NCI-H526 treated with DMSO at 0.1 percent for 48 hours (cell line): Measurements from ENCODE around the gene PRRC1.
A peak's percentile ranks its signal among the peaks of the same experiment; 100 is the strongest.
"Not testable (repeated sequence)": the region's sequence is repeated elsewhere in the genome, so short reads cannot be mapped to it uniquely, and the experiment has no call there.

Experiments used
- DNase-seq: peaks from one replicate; lab custom pipeline; 2025; lab: John Stamatoyannopoulos, UW

PRRC1 gene

DNA sequence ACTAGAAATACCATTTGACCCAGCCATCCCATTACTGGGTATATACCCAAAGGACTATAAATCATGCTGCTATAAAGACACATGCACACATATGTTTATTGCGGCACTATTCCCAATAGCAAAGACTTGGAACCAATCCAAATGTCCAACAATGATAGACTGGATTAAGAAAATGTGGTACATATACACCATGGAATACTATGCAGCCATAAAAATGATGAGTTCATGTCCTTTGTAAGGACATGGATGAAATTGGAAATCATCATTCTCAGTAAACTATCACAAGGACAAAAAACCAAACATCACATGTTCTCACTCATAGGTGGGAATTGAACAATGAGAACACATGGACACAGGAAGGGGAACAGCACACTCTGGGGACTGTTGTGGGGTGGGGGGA is 27.8 kb downstream of the PRRC1 start:
- not testable (repeated sequence) for DNase-seq

DNA sequence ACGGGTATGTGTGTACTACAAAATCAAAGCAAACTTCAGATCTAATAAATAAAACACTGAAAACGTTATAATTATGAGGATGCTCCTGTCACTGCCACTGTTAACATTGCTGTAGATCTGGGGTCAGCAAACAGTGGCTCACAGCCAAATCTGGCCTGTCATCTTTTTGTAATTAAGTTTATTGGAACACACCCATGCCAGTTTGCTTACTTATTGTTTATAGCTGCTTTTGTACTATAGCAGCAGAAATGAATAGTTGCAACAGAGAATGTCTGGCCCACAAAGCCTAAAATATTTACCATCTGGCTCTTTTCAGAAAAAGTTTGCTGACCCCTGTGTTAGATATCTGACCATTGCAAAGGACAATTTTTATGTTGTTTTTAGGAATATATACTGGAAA is 32.1 kb downstream of the PRRC1 start:
- no peak for DNase-seq

DNA sequence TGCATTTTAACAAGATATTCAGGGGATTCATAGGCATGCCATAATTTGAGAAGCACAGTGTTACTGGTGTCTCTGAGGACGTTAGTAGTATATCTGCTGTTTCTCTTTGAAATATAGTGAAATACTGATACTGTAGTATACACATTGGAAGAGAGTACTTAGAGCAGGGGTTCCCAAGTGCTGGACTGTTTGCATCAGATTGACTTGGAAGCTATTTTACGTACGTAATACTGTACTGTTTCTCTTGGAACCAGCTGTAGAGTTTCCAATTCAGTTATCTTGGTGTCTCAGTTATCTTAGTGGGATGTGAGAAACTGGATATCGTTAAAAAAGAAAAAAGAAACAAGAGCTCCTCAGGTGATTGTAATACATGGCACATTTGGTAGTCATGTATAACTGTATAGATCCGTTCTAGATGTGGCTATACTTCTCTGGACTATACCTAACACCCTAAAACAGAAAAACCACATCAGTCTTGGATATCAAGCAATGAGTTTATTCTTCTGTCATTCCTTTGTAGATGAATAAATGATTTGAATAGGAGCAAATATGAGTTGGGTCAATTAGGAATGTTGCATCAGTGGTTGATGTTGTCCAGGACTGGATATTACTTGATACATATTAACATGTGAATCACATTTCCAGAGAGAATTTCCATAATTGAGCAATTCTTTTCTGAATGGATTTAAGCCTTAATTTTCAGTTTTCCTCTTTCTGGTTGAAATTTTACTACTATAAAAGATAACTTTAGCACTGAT is 33.4 kb downstream of the PRRC1 start:
- DNase-seq = no peak

DNA sequence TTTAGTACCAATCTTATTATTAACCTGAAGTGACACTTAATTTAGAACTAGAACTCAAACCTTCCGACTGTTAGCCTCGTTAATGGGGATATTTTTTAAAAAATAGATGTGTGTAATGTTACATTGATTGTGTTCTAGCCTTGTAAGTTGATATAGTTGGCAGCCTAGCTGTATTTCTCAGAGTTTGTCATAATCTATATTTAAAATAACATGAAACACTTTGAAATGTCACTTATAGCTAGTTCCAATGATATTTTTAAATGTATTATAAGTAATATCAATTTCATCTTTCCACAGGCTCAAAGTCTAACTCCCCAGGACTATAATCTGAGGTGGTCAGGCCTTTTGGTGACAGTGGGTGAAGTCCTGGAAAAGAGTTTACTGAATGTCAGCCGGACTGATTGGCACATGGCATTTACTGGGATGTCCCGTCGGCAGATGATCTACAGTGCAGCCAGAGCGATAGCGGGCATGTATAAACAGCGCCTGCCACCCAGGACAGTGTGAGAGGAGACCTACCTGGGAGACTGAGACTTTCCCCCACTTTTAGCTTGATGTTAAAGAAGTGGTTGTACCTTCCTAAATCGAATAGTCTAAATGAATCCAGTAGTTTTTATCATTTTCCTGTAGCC is 34.1 kb downstream of the PRRC1 start:
- DNase-seq = no peak

DNA sequence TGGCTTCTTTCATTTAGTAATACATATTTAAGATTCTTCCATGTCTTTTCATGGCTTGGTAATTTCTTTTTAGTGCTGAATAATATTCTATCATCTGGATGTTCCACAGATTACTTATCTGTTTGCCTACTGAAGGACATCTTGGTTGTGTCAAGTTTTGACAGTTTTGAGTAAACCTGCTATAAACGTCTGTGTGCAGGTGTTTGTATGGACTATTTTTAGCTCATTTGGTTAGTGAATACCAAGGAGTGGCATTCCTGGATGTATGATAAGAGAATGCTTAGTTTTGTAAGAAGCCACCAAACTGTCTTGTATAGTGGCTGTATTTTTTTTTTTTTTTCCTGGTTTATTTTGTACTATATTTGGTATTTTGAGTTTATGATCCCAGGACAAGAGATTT is 38.4 kb downstream of the PRRC1 start:
- no peak for DNase-seq

DNA sequence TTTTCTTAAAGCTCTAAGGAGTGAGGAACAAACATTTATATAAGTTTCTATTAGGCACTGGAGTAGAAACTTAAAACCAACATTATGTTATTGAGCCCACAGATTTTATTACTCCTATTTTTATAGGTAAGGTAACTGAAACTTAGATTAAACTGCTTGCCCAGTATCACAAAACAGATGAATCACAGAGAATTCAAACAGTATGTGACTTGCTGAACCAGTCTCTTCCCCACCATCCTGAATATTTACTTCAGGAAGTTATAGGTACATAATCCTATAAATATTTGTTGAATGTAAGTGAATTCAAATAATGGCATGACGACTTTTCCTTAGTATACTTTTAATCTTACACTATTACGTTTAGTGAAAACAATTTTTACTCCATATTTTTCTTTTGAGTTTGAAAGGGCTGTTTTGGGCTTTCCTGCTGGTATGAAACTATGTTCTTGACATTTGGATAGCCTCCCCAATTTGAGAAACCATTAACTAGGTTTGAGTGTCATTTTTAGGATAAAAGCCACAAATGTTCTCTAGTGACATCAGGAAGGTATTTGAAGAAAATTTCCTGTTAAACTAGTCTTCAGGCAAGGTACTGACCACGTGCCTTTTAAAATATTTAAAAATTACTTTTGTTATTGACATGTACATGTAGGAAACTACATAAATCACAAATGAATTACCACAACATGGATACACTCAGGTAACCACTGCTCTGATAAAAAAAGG is 39.3 kb downstream of the PRRC1 start:
- DNase-seq = no peak

DNA sequence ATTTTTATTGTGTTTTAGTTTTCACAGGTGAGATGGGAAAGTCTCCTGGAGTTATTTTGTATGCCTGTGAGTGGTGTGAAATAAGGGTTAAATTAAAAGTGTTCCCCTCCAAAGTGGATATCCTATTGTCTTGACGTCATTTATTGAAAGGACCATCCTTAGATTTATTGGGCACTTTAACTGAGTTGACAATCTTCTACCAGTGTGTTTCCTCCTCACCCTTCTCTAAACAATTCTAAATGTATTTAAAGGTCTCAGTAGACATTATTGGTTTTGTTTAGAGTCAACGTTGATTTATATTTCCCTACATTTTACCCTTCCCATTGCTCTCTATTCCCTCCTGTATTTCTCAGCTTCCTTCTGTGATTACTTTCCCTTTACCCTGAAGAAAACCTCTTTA is 40.8 kb downstream of the PRRC1 start:
- no peak for DNase-seq

DNA sequence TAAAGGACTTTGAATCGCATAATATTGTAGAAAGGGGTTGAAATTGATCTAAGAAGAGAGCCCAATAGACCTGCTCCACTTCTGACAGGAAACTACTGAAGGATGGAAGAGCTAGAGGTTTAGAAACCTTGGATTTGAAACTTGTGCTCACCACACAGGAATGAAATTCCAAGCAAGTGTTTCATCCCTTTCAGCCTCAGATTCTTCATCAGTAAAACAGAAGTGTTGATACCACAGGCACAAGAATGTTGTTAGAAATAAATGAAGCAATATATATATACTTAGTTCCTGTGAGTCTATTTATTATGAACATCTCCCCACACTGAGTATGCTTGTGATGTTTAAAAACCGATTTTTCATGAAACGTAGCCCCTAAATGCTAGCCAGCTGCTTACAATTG is 43.8 kb downstream of the PRRC1 start:
- no peak for DNase-seq

DNA sequence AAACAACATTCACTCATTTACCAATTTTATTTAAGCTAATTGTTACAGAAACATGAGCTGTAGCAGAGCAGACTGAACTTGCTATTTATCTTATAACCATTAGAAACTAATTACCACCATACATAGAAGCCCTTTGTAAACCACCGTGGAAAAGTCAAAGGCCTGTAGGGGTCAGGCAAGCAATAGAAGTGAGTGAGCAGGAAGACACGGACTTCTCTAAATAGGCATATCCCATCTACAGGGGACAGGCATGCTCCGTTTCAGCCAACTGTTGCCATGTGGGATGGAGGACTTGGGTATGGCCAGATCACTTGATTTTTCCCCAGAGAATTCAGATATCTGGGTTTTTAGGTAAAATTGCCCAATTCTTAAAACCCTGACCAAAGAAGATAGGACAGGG is 44.8 kb downstream of the PRRC1 start:
- DNase-seq = peak; percentile 14

DNA sequence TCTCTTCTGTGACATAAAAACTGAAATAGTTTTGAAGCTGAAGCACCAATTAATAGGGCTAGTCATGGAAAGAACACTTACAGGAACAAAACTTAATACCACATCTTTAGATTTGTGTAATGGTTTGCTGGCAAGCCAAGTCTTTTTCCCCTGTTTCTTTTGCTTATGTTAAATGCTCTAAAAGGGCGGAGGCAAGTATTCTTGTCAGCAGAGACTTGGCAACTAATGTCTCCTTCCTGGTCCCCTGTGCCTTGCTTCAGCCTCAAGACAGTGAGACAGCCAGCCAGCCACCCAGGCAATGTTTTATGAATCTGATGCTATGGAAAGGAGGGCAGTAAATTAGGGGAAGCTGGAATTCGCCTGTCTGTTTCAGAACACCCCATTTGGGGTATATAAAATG is 45.7 kb downstream of the PRRC1 start:
- DNase-seq = no peak

DNA sequence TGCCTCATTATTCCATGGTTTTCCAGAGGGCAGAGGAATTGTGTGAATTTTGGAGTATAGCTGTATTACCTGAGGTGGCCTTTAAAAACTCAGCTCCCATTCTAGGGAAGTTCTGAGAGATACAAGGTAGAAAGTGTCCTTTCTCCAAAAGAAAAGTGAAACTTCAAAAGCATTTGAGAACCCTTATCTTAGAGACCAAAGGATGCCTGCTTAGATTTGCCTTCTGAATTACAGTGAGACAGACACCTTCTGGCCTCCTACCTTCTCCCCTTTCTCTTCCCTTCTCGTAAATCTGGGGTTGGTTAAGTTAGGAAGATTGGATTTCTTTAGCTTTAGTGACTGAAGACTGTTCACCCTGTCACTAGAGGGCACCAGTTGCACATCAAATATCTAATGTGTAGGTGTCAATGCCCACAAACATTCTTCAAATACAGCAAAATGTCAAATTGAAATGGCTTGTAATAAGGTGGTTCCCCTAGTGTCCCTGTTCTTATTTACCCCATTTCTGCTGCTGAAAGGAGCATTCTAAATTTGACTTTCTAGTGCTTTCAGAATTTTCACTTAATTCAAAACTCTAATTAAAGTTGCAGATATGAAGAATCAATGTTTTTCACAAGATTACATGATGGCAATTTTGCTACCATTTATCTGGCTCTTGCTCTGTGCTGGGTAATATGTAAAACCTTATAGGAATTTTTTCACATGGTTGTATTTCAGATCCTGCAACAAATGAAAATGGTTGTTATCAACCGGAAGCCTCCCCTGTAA is 46.7 kb downstream of the PRRC1 start:
- DNase-seq = peak; percentile 31

DNA sequence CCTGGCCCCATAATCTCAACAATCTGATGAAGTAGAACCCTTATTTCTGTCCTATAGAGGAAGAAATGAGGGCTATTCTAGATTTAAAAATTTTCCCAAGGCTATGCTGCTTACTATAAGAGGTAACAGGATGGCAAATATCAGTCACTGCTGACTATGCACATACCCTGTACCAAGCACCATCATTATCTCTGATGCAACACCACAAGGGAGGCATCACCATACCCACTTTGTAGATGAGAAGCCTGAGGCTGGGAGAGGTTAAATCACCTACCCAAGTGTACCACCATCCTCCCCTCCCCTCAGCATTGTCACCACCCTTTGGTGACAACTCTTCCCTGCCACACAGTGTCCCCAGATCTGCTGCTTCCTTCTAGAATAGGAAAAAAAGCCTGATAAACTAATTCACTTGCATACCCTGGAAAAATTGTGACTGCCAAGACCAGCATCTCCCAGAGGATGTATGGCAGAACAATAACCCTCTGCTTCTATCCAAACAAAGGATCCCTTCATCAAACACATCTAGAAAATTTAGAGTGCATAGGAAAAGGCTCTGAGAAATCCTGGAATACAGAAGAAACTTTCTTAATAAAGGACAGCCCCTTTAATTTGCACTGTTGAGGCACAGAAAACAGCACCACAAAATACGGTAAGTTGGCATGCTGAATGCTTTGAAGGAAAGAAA is 48.3 kb downstream of the PRRC1 start:
- no peak for DNase-seq

DNA sequence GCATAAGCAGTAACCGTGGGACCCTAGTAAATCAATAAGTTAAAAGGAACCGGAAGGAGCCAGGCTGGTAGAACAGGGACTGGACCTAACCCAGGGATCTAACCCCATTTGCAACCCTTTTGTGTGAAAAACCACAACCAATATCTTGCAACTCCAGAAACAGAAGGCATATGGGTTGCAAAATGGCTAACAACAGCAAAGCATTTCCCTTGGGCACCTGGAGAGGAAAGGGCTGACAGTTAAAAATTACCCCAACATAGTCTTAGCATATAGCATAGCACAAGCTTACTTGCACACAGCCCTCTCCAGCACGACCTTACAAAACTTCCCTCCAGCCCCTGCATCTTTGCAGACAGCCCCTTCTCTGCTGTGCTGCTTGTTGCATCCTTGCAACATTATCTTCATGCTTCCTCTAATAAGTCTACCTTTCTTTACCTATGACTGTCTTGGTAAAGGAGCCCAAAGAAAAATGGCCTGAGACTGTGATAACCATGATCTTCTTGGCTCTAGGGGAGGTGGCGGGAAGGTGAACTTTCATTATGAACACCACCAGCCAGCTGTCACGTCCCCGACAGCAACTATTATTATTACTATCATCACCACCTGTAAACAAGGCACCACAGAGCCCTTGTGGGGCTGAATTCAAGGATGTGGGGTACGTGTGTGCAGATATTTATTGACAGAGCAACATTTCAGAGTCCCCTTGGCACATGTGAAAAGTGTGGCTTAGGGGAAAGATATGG is 49.8 kb downstream of the PRRC1 start:
- no peak for DNase-seq

DNA sequence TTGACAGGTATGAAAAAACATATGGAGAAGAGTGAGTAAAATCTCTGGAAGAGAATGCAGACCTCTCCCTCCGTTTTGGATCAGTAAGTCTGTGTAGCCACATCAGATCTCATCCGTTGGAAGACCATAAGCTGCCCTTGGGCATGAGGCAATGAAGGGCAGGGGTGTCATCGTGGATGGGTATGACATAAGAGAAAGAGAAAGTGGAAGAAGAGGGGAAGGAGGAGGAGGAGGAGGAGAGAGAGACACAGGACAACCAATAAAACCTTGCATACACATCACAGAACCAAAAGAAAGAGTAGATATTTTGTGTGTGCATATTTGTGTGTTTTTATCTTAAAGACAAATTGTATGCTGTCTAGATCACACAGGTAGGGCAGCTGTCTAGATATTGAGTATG is 50.7 kb downstream of the PRRC1 start:
- no peak for DNase-seq

DNA sequence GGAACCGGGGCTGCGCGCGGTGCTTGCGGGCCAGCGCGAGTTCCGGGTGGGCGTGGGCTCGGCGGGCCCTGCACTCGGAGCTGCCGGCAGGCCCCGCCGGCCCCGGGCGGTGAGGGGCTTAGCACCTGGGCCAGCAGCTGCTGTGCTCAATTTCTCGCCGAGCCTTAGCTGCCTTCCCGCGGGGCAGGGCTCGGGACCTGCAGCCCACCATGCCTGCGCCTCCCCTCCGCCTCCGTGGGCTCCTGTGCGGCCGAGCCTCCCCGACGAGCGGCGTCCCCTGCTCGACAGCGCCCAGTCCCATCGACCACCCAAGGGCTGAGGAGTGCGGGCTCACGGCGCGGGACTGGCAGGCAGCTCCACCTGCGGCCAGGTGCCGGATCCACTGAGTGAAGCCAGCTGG is 52.0 kb downstream of the PRRC1 start:
- not testable (repeated sequence) for DNase-seq

DNA sequence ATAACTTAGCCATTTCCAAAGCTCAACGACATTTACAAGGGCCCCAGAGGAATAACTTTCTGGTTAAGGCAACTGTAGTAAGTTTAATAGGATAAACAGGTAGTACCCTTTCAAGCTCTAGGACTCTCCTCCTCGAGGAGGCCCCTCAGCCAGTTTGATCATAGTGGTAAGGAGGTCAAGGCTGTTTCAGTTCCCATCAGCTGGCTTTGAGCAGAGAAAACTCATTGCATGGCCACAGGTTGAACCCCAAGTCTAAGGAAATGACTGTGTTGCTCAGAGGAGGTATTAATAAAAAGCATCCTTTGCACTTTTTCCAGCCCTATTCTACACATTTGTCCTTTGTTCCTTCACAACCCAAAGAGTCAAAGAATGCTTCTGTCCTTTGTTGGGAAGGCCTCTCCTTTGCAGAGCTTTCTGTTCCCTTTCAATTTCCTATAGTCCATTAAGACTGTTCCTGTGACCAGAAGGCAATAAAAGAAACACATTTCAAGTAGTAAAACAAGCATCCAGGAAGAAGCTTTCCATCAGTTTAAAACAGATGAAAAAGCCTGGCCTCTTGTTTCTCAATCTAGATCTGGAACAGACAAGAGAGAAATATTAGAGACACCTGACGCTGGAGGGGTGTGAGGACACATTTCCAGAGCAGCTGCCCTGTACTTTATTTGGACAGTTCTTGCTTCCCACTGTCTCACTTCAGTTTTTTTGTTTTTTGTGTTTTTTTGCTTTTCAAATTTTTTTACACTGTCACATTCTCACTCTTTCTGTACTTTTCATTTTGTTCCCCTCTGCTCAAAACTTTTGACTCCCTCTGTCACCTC is 54.1 kb downstream of the PRRC1 start:
- DNase-seq = no peak

DNA sequence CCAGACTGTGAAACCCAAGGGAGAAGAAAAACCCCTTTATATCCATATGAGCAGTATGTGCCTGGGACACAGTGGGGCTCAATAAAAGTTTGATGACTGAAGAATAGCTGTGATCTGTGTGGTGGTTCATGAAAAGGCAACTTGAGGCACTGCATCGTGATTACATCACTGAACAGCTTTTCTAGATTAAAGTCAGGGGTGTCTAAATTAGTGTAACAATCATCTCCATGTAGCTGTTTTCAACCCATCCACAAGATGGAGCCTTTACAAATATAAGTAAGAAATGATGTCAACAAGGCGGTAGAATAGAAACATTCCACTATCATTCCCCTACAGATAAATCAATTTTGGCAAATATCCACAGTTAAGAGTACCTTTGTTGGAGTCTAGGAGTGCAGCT is 55.5 kb downstream of the PRRC1 start:
- DNase-seq = no peak

DNA sequence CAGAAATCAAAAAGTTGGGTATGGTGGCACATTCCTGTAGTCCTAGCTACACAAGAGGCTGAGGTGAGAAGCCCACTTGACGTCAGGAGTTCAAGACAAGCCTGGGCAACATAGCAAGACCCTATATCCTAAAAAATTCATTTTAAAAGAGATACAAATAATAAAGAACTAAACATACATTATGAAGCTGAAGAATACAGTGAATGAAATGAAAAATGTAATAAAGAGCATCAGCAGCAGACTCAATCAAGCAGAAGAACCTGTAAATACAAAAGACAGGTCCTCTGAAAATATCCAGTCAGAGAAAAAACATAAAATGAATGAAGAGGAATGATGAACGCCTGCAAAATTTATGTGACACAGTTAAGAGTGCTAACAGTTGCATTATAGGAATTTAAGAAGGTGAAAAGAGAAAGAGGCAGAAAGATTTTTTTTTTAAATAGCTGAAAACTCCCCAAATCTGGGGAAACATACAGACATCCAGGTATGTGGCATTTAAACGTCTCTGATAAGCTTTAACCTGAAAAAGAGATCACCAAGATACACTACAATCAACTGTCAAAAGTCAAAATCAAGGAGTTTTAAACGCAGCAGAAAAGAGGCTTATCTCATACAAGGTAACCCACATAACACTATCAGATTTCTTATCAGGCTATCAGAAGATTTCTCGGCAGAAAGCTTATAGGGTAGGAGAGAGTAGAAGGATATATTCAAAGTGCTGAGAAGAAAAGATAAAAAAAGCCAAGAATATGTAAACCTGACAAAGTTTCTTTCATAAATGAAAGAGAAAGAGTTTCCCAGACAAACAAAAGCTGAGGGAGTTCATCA is 57.6 kb downstream of the PRRC1 start:
- no peak for DNase-seq

DNA sequence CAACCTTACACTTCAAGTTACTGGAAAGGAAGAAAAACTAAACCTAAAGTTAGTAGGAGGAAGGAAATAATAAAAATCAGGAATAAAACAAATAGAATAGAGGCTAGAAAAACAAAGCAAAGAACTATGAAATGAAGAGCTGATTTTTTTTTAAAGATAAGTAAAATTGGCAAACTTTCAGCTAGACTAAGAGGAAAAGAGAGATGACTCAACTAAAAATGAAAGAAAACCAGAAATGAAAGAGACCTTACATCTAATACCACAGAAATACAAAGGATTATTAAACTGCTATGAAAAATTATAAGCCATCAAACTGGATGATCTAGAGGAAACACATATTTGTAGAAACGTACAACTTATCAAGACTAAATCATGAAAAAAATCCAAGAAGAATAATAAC is 60.0 kb downstream of the PRRC1 start:
- no peak for DNase-seq
